HG02571 (cell line): Measurements from ENCODE around the gene PPP3R1.

Source experiments
- ATAC-seq: cut with Tn5 transposase; IDR thresholded peaks from one replicate; pipeline ENCODE4 v1.9.1; 2021; ENCODE audit warnings: mild to moderate bottlenecking, moderate library complexity; ENCODE audit not compliant: unreplicated experiment

The PPP3R1 gene

GRCh38 chr2:68252400-68253218 is at the start of gene PPP3R1:
Gene PPP3R1, minus strand, starts transcription at chr2:68252532. Its CDS starts 405 bp downstream, at chr2:68252127.
- peak; percentile 80 for ATAC-seq

- ATAC-seq: no peak
These were observed 43.2 kb upstream of the PPP3R1 start for GRCh38 chr2:68295516-68295915.

- no peak for ATAC-seq
These were observed 42.6 kb upstream of the PPP3R1 start for GRCh38 chr2:68294913-68295312.

- ATAC-seq: no peak
These were observed 41.9 kb upstream of the PPP3R1 start for GRCh38 chr2:68294187-68294586.

- no peak for ATAC-seq
These were observed 41.4 kb upstream of the PPP3R1 start for GRCh38 chr2:68293755-68294154.

GRCh38 chr2:68293024-68293423 is 40.7 kb upstream of the PPP3R1 start:
- ATAC-seq: no peak

GRCh38 chr2:68292108-68292710 is 39.9 kb upstream of the PPP3R1 start:
- ATAC-seq: no peak

- no peak for ATAC-seq
These were observed 39.0 kb upstream of the PPP3R1 start for GRCh38 chr2:68291314-68291713.

- no peak for ATAC-seq
These were observed 38.6 kb upstream of the PPP3R1 start for GRCh38 chr2:68290901-68291300.

- ATAC-seq: no peak
These were observed 35.5 kb upstream of the PPP3R1 start for GRCh38 chr2:68287580-68288441.

GRCh38 chr2:68284896-68285295 is 32.6 kb upstream of the PPP3R1 start:
- ATAC-seq: no peak

GRCh38 chr2:68283419-68283812 is 31.1 kb upstream of the PPP3R1 start:
- no peak for ATAC-seq

- ATAC-seq: no peak
These were observed 30.6 kb upstream of the PPP3R1 start for GRCh38 chr2:68282811-68283418.

GRCh38 chr2:68280796-68281195 is 28.5 kb upstream of the PPP3R1 start:
- ATAC-seq: no peak

GRCh38 chr2:68280348-68280747 is 28.0 kb upstream of the PPP3R1 start:
- no peak for ATAC-seq

- ATAC-seq: no peak
These were observed 27.4 kb upstream of the PPP3R1 start for GRCh38 chr2:68279691-68280090.

- no peak for ATAC-seq
These were observed 25.8 kb upstream of the PPP3R1 start for GRCh38 chr2:68278169-68278568.

- no peak for ATAC-seq
These were observed 21.7 kb upstream of the PPP3R1 start for GRCh38 chr2:68274022-68274421.

GRCh38 chr2:68272246-68272994 is 20.1 kb upstream of the PPP3R1 start:
- ATAC-seq: no peak

GRCh38 chr2:68266655-68267054 is 14.3 kb upstream of the PPP3R1 start:
- no peak for ATAC-seq
